Caki2 (cell line): ENCODE measurements around the gene SOWAHA. TPM values are rescaled to one million over a fixed set of nuclear protein-coding genes. Genes with fewer than 3 reads are reported as not detected.

ENCODE experiments used
- DNase-seq: peaks from one replicate; pipeline ENCODE4 v3.0.0-alpha.2; 2015; ENCODE audit warnings: low read depth
- in situ Hi-C: cut with HindIII; loops from 2 replicates; pipeline ENCODE4 v1.10.0; 2016; ENCODE audit warnings: low sequenced_read_pairs, low pct_unique_long_range_greater_than_20kb, mixed read lengths
- total RNA-seq: library from RNA; depleted of rRNA; stranded (reverse); fragments of >200 nt; shearing (Covaris generic); gene quantifications from 2 replicates; pipeline ENCODE4 v1.2.3, GENCODE V29; 2014; ENCODE audit warnings: low replicate concordance; rRNA removed

The SOWAHA gene
- not detected in 2 replicates for total RNA-seq

DNA sequence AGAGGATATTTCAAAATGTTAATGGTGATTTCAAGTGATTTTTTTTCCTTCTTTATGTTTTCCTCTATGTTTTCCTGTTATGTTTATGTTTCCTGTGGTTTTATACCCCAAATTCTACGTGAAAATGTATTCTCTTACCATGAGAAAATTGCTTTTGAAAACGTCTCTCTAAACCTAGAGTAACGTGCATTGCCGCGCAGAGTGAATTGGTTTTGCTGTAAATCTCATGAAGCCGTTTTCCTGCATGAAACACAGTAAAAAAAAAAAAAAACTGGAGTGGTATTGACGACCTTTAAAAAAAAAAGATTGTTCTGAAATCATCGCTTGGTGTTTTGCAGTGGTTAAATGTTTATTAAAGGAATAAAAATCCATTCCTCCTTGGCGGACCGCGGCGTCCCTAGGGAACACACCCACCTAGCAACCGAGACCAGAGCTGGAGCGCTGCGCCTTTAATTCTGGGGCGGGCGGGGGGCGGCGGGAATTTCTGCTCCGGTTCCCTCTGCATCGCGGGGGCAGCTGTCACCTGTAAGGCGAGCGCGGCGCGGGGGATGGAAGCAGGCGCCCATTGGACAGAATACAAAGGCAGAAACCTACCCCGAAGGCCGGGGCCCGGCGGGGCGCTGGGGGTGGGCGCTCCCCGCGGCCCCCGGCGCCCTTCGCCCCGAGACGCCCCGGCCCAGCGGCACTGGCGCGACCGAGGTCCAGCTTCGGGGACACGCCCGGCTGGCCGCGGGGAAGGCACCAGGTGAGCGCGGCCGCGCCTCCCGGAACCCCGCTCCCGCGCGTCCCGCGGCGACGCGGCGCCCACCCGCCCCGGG, at the start of gene SOWAHA:
Gene SOWAHA (plus strand): TSS at position 522 of the 818 bp plus-strand sequence. CDS start 320 bp downstream, outside the sequence.
- no peak for DNase-seq
- in situ Hi-C loops, result no loop called here

DNA sequence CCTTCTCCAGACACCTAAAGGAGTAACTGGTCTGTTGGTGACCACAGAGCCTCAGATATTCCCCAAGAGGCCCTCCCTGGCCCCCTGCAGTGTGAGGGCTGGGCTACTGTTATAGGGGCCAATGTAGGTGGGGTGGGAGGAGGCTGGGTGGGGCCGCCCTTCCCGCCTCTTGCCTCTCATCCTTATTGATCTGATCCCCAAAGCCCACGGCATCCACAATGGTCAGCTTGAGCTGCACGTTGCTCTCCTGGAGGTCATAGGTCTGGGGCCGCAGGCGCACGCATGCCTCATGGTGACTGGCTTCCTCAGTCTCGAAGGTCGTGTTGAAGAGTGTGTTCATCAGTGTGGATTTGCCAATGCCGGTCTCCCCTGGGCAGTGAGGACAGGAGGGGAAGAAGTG, 49.1 kb upstream of the SOWAHA start:
- no peak for DNase-seq
- in situ Hi-C loops, result no loop called here

DNA sequence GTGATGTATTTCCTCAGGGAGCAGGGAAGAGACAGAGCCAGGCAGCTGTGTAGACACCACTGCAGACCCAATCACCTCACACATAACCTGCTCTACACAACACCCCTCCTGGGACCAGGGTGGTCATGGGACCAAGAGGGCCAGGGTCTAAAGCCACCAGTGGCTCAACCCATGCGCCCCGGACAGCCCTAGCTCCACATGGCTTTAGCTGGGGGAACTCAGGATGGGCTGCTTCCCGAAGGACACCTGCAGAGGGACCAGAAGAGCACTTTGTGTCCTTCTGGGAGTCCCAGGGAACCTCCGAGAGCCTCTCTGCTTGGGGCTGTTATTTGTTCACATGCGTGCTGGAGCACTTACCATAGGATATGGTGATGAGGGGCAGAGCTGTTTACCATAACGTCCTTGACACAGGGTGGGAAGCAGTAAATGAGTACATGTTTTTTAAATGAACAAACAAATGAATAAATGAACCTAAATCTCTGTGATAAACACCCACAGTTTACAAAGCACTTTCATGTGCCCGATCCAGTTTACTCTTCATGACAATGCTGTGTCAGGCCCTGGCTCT, 48.3 kb upstream of the SOWAHA start:
- no peak for DNase-seq
- in situ Hi-C loops, result no loop called here

DNA sequence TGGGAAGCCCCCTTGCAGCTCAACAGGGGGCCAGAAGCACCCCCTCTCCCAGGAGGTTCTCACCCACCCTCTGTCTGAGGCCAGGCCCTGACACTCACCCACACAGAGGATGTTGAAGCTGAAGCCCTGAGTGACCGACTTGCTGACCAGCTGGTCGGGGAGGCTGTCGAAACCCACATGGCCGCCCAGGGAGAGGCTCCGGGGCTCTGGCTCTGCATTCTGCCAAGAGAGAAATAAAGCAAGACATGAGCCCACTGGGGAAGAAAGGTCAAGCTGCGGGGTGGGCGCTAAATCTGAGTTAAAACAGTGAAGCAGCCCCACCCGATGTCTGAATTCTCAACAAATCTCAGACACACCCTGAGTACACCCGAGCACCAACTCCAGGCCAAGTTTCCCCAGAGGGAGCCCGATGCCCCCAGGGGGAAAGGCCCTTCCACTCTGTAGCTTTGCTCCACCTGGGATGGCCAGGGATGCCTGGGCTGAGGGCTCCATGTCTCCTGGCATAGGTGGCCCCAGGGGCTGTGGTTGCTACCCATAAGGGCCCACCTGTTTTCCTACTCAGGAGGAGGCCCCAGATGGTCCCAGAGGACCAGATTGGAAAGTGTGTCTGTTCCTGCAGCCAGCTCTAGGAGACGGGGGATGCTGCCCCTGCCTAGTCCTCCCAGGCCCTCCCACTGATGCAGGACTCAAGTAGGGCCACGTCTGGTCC, 47.6 kb upstream of the SOWAHA start:
- in situ Hi-C loops, result no loop called here
- DNase-seq, result no peak

DNA sequence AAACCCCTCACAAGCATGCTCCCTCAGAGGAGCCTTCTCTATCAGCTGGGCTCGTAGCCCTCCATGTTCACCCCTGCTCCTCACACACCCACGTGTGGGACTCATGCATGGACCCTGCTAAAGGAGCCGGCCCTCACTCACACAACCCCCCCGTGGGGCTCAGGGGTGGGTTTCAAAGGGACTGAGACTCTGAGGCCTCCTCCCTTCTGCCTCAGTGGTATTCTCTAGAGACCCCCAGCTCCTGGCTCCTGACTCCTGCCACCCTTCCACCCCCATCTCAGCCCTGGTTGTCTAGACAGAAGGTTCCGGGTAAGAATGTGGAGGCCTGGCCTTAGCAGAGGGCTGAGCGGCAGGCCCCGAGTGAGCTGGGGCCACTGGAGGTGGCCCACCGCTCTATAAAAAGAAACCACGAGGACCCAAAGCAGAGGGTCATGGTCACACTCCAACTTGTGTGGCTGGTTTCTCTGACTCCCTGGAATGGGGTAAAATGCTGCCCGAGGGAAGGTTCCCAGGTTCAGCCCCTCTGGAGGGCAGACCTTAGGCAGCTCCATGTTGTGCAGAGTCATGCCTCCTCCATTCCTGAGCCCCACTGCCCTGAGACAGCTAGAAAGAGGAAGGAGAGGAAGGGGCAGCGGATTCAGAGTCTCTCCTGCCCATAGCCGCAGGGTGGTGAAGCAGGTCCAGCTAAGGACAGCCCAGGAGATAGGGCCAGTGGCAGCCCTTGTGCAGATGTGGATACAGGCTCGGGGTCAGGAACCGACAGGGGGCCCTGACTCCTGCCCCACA, 46.9 kb upstream of the SOWAHA start:
- DNase-seq, result no peak
- in situ Hi-C loops, result no loop called here

DNA sequence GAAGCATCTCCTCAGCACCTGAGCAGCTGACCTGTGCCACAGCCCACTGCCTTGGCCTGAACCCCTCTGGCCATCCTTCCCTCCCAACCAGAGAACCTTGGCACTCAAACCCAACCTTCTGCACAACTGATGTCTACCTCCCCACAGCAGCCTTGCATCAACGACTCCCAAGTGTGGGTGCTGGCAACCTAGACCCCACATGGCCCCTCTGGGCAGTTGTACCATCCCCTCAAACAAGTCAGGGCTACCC, 46.4 kb upstream of the SOWAHA start:
- DNase-seq, result no peak
- in situ Hi-C loops, result no loop called here

DNA sequence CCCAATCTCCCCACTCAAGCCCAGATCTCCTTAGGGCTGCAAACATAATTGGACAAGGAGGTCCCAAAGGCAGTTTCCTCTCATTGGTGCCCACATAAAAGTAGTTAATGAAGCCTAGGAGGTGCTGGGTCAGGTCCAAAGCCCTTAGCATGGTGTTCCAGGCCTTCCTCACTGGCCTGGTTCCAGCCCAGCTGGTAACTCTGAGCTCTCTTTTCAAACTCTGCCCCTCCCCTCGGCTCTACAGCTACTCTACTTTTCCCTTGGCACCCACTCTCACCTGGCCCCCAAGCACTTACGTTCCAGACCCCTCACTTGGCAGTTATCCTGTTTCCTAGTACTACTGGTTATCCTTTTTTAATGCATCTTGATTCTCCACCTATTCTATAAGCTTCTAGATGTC, 46.0 kb upstream of the SOWAHA start:
- in situ Hi-C loops, result no loop called here
- no peak for DNase-seq

DNA sequence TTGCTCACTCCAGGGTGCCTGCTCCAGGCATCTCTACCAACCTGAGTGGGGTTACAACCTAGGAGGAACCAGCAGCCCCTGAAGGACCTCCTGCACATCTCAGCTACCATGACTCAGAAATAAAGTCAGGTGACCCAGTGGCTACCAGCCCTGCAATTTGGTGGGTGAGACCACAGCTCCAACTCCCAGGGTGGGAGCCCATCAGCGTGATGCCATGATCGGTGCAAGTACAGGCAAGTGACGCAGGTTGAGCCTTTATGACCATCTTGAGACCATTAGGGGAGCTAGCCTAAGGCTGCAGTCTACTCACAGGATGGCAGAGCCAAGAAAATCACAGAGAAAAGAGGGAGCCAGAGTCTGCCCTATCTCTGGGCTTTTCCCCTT, 44.6 kb upstream of the SOWAHA start:
- in situ Hi-C loops, result no loop called here
- no peak for DNase-seq

DNA sequence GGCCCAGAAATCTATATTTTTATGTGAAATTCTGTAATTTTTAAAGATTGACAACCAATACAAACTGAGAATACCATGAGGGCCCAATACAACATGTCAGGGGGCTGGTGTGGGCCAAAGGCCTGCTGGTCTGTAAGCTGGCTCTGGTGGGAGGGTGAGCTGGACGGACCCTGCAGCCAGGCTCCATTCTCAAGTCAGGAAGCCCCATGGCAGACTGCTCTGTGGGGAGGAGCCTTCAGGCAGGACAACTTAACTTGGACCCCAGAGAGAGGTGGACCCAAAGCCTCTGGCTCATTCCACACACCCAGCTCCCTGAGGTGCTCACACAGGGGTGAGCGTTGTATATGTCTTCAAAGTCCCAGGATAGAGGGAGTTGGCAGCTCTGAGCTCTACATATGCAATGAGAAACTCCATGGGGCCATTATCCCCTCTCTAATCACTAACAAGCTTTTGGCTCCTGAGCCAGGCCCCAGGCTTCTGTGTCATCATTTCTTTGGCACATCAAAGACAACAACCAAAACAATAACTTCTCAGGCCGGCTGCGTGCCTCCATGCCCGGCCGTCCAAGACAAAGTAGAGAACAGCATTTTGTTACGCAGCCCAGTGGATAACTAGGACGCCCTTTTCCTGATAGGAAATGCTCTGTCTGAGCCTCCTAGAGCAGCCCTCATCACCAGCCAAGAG, 42.5 kb upstream of the SOWAHA start:
- no peak for DNase-seq
- in situ Hi-C loops, result no loop called here

DNA sequence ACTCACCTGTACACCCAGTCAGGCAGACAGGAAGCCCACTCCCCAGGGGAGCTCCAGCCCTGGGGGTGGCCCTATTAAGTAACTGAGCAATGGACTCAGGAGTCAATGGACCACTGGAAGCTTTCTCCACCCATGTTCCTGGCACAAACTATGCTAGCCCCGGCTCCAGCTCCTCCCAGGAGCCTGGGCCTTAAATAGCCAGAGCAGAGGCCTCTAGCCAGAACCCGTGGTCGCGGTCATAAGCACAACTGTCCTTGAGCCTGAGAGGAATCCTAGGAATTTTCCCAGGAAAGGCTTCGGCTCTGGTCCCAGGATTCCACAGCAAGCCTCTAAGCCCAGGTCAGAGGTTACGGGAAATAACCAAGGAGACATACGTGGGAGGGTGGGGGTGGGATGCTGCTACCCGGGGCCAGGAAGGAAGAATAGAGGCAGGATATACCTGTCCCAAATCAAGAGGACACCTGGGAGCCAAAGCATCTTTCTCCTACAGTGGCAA, 41.6 kb upstream of the SOWAHA start:
- DNase-seq, result peak; percentile 47

DNA sequence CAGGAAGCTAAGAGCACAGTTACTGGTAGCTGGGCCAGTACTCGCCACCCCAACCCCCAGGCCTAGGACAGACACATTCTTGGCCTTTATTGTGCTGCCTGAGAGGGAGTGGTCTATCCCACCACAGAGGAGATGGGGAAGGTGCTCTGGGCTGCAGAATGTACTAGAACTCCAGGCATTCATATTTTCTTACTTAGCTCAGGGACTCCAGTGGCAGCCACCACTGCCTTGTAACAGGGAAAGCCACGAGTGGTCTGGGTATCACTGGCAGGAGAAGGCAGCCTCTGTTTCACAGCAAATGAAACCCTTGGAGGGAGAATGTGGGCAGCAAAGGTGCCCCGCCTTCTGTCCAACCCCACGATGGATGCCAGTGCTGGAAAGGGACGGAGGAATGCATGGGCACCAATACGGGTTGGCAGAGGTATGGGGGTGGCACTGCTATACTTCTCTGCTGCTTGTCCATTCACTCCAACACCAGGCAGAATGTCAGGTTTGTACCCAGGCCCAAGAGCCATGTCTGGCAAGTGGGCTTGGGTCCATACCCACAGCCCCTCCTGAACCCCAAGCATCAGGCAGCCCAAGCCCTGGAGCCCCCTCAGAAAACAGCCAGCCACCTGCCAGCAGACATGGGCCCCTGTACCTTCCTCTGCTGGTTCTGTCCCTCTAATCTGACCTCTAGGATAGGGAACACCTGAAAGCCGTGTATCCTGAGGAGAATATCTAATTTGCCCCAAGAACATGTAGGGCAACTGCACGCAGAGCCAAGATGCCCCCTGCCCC, 40.6 kb upstream of the SOWAHA start:
- no peak for DNase-seq
- in situ Hi-C loops, result no loop called here

More for the DNA sequence above, 41.6 kb upstream of the SOWAHA start:
- in situ Hi-C loops, result no loop called here

DNA sequence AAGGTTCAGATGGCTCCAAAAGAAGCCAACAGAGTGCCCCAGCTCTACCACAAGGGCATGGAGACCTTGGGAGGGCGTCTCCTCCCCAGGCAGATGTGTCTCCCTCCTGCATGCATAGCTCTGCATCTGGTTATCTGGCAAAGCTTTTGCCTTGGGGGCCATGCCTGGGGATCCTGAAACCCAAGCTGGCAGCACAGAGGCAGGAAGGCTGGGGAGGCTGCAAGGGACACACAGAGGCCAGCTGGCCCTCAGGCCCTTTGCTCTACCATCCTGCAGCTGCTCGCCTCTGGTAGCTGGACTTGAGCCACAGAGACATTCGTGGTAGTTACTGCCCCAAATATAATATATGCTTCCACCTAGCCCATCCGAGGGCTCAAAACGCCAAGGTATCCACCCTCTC, 40.0 kb upstream of the SOWAHA start:
- in situ Hi-C loops, result no loop called here
- DNase-seq, result no peak

DNA sequence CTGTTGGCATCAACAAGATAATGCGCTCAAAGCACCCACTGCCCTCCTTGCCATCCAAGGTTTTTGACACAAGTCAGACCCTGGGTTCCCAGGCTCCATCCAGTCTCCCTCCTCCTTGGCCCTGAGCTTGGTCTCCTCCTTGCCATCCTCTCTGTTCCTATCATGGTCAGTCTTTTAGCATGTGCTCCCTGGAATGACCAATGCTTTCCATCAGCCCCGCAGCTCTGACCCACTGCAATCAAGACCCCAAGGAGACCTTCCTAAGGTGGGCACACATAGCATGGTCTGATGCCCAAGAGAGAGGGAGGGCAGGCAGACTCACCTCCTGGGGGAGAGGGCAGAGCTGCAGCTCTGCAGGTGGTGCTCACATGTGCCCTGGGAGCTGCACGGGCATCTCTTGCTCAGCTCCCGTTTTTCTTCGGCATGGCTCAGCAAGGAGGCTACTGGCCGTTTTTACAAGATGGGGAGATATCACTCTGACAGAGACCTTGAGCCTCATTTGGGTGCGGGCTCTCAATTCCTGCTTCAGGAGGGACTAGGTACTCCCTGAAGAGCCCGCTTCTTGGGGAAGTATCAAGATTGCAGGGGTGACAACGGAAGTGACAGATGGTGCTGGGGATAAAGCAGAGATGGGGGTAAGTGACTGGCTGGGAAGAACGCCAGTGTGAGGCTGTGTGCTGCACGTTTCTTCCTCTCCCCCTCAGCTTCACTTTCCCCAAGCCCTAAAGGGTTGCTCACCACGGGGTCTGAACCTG, 39.3 kb upstream of the SOWAHA start:
- DNase-seq, result no peak
- in situ Hi-C loops, result no loop called here

DNA sequence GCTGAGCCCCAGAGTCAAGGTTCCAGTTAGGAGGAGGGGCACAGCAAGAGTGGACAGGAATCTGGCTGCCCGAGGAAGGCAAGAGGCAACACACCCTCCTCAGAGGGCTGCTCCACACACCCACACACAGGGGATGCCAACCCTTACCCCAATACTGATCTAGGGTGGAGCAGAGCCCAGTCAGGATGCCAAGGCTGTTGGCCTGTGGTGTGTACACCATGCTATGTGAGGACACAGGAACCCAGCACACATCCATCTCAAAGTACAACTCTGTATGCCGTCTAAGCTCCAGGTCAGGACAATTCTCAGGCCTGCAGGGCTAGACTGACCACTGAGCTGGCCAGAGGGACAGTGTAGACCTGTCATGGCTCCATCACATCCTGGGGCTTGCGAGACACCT, 38.7 kb upstream of the SOWAHA start:
- DNase-seq, result no peak
- in situ Hi-C loops, result no loop called here

DNA sequence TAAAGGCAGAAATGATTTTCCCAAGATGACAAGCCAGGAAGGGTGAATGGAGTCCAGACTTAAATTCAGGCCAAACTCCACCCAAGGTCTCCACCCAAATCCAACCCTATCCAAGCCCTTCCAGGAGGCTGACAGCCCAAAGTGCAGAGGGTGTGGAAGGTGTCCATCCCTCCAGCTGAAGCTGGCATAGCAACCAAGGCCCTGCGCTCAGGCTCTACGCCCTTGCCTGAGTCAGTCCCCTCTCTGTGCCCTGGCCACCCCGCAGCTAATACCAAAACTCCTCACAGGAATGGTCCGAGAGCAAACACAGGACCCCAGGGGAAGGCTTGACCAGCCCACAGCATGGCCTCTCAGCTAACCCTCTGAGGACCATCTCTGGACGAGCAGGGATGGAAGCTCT, 38.2 kb upstream of the SOWAHA start:
- in situ Hi-C loops, result no loop called here
- no peak for DNase-seq

DNA sequence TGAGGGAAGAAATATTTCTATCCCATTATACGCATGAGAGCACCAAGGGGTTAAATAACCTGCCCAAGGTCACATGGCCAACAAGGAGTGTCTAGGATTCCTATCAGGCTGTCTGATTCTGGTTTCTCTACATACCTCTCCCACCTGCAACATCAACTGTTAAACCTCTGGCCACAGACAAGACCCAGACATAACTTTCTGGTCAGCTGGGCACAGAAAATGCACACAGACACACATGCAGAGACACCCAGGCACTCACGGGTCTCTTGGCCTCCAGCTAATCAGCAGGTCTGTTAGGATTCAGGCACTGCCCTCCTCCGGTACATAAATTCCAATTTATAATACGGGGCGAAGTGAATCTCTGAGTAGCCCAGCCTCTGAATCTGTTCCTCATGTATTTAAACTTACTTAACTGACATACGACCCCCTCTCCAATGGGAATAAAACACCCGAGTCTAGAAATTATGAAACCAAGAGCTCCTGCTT, 37.6 kb upstream of the SOWAHA start:
- in situ Hi-C loops, result no loop called here
- peak; percentile 60 for DNase-seq
